CD4-positive, alpha-beta T cell treated with Interleukin-12 subunit alpha and Interleukin-12 subunit beta, for 1 hour (primary cell): ENCODE data around the gene ARRDC2.
"Not testable (repeated sequence)": the region's sequence is repeated elsewhere in the genome, so short reads cannot be mapped to it uniquely, and the experiment has no call there.

ENCODE experiments used
- DNase-seq: peaks from one replicate; pipeline ENCODE4 v3.0.0-alpha.2; 2020

The ARRDC2 gene

DNA sequence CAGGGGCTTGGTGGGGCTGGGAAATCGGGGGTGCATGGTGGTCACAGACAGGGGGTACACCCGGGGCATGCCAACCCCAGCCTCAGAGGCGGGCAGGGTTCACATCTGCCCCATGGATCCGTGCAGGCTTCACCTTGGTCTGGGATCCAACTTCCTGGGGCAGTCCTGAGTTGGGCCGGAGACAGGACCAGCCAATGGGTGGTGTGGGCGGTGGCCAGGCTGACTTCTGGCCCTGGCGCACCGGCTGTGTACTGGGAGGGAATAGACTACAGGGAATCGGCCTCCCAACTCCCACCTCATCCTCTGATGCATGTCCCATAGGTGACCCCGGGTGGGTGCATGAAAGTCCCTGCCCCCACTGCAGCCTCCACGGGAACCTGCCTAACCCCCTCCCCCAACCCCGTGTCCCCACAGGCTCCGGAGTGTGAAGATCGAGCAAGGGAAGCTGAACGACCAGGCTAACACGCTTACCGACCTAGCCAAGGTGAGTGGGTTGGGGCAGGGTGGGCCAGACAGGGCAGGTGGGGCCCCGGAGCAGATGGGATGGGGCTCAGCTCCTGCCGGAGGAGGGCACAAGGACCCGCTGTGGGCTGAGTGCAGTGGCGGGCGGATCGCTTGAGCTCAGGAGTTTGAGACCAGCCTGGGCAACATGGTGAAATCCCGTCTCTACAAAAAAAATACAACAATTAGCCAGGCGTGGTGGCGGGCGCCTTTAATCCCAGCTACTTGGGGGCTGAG, 14.7 kb upstream of the ARRDC2 start:
- no peak for DNase-seq

DNA sequence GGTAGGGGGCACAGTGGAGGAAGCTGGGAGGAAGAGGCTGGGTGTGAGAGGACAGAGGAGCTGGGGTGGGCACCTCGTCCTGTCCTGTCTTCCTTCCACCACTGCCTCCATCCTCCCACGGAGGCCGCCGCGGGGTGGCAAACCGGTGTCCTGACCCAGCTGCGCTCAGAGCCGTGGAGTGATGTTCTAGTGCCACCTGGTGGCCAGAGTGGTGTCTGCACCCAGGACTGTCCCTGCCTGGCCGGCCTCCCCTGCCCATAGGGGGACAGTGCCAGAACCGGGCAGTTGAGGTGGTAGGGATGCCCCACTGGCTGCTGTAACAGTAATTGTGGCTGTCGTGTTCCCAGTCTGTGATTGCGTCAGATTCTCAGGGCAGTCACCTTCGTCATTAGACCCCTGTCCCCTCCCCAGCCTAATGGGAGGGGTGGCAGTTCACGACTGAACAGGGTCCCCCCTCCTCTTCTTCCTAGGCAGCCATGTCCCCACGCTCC, 11.1 kb upstream of the ARRDC2 start:
- DNase-seq: peak; percentile 89

DNA sequence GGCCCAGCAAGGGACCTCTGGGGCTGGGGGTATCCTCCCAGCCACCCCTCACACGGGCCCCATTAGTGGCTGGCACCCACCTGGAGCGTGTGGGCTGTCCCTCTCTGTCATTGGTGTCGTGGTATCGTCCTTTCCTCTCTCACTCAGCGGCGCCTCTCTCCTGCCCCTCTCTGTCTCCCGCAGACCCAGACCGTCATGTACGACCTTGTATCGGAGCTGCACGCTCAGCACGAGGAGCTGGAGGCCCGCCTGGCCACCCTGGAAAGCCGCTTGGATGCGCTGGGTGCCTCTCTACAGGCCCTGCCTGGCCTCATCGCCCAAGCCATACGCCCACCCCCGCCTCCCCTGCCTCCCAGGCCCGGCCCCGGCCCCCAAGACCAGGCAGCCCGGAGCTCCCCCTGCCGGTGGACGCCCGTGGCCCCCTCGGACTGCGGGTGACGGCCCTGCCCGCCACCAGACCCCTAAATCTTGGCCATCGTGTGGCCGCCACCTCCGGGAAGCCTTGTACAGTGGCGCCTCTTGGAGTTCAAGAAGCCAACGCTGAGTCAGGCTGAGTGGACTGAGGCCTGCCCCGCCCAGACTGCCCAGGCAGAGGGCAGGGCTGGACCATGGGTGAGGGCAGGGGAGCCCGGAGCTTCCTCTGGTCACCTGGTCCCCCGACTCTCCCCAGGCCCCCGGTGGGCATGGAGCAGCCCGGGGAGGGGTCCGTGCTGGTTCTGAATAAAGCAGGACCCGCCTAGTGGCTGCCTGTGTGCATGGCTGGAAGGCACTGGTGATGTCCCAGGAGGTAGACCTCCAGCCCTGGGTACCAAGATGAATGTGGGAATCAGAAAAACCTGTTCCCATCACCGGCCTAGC, 9.8 kb upstream of the ARRDC2 start:
- DNase-seq: no peak

DNA sequence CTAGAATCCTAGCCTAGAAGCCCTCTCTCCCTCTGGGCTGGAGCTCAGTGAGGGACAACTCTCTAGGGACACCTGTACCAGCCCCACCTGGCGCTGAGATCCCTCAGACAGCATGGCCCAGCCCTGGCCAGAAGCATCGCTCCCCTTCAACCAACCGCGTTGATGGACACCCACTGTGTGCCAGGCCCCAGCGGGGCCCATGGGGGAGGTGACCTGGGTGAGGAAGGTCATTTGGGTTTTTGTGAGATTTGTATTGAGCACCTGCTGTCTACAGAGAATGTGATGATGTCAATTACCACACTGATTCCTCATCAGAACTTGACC, 9.2 kb upstream of the ARRDC2 start:
- DNase-seq: no peak

DNA sequence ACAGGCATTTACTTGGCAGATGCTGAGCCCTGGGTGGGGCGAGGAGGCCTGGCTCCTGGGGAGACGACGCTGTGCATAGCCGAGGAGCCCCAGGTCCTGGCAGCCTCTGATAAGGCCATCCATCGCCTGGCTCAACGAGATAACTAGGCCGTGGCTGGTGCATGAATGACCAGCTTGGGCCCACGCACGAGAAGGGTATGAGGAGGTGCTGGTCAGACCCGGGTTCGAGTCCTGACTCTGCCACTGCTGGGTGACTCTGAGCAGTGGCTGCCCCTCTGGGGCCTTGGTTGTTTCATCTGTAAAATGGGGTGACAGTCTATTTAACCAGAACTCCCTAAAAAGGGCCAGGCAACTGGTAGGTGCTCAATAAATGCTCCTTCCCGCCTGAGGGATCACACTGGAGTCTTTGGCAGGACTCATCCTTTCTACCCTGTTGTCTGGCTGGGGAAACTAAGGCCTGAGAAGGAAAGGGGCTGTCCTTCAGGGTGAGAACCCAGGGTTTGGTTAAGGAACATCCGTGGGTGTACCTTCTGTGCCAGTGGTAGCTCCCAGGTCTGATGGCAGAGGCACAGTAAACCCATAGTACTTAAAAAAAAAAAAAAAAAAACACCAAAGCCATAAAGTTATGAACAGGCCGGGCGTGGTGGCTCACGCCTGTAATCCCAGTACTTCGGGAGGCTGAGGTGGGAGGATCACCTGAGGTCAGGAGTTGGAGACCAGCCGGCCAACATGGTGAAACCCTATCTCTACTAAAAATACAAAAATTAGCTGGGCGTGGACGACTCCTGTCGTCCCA, 8.1 kb upstream of the ARRDC2 start:
- no peak for DNase-seq

DNA sequence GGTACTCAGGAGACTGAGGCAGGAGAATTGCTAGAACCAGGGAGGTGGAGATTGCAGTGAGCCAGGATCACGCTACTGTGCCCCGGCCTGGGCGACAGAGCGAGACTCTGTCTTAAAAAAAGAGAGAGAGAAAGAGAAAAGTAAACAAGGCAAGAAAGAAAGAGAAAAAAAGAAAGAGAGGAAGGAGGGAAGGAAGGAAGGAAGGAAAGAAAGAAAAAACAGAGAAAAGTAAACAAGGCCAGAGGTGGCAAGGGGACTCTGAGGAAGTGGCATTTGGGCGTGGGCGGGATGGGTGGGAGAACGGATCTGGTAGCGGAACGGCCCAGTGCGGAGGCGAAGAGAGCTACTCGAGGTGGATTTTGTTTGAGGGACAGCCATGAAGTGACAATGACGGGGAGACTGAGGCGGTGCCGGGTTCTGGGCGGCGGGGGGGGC, 7.5 kb upstream of the ARRDC2 start:
- no peak for DNase-seq

DNA sequence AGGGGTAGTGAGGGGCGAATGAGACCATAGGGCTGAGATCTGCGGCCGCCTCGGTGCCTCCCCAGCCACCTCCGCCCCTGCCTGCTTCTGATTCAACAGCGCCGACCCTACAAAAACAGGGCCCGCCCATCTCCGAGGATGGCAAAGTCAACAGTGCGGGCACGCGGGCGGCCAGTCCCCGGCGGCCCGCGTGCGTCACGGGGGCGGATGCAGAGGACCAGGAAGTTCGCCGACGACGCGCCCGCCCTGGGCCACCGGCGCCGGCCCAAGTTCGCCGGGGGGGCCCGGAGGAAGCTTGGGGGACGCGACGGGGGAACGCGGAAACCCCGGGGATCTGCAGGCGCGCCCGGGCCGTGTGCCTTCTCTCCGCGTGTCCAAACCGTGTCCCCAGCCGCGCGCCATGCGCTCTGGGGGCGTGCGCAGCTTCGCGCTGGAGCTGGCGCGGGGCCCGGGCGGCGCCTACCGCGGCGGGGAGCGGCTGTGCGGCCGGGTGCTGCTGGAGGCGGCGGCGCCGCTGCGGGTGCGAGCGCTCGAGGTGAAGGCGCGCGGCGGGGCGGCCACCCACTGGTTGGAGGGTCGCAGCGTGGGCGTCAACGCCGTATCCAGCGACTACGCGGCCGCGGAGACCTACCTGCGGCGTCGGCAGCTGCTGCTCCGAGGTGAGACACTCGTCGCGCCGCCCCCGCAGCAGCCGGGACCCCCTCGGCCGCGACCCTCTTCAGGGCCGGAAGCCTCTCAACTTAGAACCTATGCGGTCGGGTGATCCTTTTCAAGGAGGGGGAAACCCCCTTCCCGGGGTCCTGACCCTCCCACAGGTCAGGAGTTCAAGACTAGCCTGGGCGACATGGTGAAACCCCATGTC, 6.8 kb upstream of the ARRDC2 start:
- peak; percentile 98 for DNase-seq

DNA sequence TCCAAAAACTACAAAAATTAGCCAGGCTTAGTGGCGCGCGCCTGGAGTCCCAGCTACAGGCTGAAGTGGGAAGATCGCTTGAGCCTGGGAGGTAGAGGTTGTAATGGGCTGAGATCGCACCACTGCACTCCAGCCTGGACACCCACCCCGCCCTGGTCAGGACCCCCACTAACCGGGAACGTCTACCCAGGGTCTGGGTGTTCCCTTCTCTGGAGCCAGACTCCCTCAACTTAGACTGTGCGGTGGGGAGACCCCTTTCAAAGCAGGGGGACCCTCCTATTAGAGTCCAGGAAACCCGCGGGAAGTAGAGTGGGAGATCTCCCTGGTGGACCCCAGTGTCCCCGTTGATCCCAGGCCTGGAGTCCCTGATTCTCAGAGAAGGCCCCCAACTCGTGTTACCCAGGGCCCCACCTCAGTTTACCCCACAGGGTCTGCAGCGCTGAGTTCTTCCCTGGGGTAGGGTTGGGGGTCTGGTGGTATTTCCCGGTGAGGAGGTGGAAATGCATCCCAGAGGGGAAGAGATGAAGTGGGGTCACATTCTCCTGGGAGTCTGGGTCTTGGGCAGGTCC, 6.1 kb upstream of the ARRDC2 start:
- no peak for DNase-seq

DNA sequence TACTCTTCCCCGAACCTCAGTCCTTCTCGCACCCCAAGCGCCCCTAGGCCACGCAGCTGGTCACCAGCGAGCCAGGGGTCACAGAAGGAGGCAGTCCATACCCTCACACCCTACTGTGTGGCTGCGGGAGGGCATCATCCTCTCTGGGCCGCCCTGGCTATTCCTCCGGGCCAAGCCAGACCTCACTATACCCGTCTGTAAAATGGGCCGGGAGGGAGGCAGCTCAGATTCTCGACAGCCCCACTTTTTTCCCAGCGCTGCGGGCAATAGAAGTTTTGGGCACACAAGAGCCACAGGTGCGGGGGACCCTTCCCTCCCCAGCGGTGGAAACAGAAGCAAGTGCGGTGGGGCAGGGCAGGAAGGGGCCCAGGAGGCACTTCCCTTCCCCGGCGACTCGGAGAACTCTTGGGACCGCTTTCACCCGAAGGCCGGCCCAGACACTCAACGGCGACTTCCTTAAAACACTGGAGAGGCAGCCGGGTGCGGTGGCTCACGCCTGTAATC, 5.6 kb upstream of the ARRDC2 start:
- no peak for DNase-seq

DNA sequence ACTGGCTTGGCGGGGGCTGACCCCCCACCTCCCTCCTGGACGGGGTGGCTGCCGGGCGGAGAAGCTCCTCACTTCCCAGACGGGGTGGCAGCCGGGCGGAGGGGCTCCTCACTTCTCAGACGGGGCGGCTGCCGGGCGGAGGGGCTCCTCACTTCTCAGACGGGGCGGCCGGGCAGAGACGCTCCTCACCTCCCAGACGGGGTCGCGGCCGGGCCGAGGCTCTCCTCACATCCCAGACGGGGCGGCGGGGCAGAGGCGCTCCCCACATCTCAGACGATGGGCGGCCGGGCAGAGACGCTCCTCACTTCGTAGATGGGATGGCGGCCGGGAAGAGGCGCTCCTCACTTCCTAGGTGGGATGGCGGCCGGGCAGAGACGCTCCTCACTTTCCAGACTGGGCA, 2.2 kb upstream of the ARRDC2 start:
- not testable (repeated sequence) for DNase-seq

DNA sequence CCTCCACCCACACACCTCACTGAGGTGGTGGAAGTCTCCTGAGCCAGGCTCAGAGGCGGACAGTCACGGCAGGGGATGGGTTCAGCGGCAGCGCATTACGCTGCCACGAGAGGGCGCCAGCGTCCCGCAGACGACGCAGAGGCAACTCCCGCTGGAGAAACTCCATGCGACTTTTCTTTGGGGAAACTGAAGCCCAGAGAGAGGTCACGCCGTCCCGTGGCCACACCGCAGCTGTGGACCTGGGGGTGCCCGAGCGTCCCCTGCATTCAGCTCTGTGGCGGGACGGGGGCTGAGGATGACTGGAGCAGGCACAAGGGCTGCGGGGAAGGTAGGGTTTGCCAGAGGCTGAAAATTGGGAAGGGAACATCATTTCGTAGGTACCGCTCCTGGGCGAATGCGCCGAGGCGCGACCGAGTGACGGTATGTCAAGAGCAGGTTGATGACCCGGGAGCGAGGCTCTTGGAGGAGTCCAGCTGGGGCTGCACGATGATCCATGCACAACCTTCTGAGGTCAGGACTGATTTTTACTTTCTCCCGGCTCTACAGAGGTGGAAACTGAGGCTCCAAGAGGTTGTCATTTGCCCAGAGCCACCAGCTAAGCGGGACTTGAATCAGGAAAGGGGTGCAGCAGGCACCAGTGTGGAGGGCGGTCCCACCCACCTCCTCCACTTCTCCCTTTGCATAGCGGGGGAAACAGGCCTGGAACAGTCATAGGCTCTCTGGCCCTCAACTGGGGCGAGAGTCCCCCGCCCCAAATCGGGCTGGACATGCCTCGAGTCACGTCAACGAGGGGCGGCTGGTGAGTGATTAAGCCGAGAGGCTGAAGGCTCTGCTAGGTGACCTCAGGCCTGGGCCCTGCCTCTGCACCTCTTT, 690 bp upstream of the ARRDC2 start:
- peak; percentile 85 for DNase-seq

DNA sequence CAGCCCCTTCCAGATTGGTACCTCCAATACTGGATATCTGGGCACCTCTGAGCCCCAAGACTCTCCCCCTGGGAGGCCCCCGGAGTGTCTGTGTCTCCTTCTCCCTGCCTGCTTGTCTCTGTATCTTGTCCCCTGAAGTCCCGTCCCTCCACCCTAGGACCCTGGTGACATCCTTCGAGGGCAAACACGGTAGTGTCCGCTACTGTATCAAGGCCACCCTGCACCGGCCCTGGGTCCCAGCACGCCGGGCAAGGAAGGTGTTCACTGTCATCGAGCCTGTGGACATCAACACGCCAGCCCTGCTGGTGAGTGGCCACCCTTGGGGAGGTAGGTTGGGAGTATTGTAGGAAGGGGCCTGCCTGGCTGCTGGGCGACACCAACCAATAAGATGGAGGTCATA, 844 bp downstream of the ARRDC2 start:
- DNase-seq: no peak

DNA sequence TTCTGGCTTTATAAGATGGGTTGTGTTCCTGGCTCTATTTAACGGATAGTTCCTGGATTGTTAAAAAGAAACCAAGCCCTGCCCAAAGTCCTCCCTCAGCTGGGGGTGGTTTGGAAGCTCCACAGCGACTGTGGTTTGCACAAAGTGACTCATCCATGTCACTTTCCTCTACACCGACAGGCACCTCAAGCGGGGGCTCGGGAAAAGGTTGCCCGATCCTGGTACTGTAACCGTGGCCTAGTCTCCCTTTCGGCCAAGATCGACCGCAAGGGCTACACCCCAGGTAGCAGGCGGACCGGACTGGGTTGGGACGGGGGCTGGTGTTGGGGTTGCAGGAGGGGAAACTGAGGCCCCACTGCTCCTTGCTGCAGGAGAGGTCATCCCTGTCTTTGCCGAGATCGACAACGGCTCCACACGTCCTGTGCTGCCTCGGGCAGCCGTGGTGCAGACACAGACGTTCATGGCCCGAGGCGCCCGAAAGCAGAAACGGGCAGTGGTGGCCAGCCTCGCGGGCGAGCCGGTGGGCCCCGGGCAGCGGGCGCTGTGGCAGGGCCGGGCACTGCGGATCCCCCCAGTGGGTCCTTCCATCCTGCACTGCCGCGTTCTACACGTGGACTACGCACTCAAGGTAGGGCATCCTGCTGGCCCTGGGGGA, 1.6 kb downstream of the ARRDC2 start:
- no peak for DNase-seq

DNA sequence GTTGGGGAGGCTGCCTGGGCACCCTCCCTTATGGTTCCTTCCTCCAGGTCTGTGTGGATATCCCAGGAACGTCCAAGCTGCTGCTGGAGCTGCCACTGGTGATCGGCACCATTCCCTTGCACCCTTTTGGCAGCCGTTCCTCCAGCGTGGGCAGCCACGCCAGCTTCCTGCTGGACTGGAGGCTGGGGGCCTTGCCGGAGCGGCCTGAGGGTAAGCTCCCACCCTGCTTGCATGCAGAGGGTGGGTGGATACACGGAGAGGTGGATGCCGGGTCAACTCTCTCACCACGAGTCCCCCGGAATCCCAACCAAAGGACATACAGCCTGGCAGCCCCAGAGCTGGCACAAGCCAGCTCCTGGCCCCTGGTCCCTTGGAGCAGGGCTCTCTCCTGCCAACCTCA, 2.2 kb downstream of the ARRDC2 start:
- DNase-seq: no peak

DNA sequence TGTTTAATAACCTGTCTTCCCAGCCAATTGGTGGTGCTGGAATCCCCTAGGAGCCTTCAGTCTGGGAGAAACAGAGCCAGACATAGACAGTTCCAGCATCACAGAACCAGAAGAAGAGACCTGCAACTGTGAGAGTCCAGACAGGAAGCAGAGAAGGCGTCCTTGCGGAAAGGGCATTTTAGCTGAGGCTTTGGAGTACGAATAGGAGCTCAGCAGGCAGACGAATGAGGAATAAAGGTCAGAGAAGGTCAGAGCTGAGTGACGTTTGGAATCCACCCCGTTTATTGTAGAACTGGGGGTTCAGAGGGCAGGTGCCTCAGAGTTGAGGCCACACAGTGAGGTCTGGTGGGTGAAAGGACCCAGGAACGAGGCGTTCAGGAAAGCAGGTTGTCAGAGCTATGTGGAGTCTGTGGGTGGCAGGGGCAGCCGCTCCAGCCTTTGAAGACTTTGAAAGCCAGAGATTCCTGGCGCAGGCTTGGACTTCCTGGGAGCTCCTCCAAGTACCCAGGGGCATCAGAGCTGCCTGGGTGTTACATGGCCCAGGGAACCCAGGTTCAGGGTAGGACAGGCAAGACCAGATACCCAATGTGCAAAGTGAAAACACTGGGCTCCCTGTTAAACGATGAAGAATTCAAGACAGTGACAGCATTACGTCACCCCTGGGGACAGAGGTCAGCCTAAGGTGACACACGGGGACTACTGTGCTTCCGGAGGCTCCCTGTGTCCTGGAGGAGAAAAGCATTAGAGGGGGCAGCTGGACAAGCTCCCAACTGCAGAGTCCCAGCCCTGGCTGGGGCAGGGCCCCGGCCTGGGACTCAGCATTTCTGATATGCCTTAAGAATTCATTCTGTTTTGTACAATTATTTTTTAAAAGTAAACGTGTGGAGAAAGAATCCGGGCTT, 5.5 kb downstream of the ARRDC2 start:
- DNase-seq: no peak

DNA sequence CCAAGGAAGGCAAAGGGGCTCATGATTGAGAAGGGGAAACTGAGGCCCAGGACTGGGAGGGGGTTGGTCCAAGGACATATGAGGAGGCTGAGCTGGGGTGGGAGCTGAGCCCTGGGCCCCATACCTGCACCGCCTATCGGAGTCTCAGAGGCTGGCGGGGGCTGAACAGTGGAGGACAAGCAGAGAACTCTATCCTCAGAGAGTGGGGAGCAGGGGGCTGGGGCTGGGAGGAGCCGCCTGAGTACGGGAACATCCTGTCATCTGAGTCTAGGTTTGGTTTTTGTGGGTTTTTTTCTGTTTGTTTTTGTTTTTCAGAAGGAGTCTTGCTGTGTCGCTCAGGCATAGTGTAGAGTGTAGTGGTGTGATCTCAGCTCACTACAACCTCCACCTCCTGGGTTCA, 6.2 kb downstream of the ARRDC2 start:
- DNase-seq: peak; percentile 73

DNA sequence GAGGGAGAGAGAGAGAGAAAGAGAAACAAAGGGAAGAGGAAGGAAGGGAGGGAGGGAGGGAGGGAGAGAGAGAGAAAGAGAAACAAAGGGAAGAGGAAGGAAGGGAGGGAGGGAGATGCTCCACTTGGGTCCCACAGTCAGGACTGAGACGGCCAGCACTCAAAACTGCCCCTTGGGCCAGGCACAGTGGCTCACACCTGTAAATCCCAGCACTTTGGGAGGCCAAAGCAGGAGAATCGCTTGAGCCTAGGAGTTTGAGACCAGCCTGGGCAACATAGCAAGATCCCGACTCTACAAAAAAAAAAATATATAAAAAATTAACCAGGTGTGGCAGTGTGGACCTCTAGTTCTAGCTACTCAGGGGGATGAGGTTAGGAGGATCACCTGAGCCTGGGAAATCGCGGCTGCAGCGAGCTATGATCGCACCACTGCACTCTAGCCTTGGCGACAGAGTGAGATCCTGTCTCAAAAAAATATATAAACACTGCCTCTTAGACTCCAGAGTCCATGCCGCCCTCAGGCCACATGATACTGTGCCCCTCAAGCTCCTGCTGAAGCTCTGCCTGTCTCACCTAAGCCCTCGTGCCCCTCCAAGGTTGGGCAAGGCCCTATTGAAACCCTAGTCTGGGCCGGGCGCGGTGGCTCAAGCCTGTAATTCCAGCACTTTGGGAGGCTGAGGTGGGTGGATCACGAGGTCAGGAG, 8.4 kb downstream of the ARRDC2 start:
- no peak for DNase-seq

DNA sequence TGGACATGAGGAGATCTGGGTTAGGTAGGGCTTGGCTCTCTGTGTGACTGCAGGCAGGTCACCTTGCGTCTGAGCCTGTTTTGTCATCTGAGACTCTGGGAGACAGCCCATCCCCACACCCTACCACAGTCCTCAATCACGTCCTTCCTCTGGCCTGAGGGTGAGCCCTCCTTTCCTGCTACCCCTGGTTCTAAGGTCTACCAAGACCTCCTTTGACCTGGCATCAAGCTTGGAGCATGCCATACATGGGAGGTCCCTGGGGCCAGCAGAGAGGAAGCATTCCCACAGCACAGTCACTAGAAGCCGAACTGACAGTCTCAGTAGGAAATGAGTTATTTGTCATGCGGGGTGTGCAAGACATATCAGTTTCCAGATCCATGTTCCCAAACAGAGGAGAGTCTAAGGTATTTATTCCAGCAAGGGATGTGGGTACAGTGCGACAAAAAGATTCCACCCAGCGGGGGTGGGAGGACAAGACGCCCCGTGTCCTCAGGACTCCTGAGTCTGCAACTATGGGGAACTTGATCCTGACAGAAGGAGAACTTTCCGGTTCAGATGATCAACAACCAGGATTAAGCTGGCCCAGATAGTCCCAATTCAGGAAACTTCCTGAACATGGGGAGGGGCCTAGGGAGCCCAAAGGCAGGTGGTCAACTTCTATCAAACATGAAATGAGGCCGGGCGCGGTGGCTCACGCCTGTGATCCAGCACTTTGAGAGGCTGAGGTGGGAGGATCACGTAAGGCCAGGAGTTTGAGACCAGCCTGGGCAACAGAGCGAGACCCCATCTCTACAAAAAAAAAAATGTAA, 9.5 kb downstream of the ARRDC2 start:
- no peak for DNase-seq
